ENCODE data around the gene DDT. TPM values are rescaled to one million over a fixed set of nuclear protein-coding genes. Genes with fewer than 3 reads are reported as not detected.
"Not testable (repeated sequence)": the region's sequence is repeated elsewhere in the genome, so short reads cannot be mapped to it uniquely, and the experiment has no call there.

The DDT gene
- total RNA-seq, 2 experiments from 2014 or later: 117 to 129 TPM

GRCh38 chr22:23955886-23956285, 18.4 kb downstream of the DDT start:
- H3K4me1 Mint-ChIP-seq; H3K27me3 Mint-ChIP-seq; H3K4me3 Mint-ChIP-seq; DNase-seq; H3K27ac Mint-ChIP-seq; POLR2A ChIA-PET; H3K36me3 Mint-ChIP-seq (ENCODE audit: low read depth); H3K9me3 Mint-ChIP-seq: not testable (repeated sequence)
- CTCF ChIA-PET: interaction anchor here (0.8 to 0.9 kb wide), 2 partner anchors 221 to 291 kb away, joined by 3 read pairs; no protein-coding TSS in a partner anchor

- H3K27me3 Mint-ChIP-seq; CTCF ChIA-PET; H3K4me1 Mint-ChIP-seq; H3K9me3 Mint-ChIP-seq; H3K36me3 Mint-ChIP-seq (ENCODE audit: low read depth); DNase-seq; H3K27ac Mint-ChIP-seq; POLR2A ChIA-PET; H3K4me3 Mint-ChIP-seq: not testable (repeated sequence)
Observed at GRCh38 chr22:23954991-23955305, 19.3 kb downstream of the DDT start.

GRCh38 chr22:23954193-23954990, 19.8 kb downstream of the DDT start:
- H3K27me3 Mint-ChIP-seq; H3K9me3 Mint-ChIP-seq; H3K4me1 Mint-ChIP-seq; H3K36me3 Mint-ChIP-seq (ENCODE audit: low read depth); H3K4me3 Mint-ChIP-seq; H3K27ac Mint-ChIP-seq; POLR2A ChIA-PET; CTCF ChIA-PET; DNase-seq: not testable (repeated sequence)

- H3K36me3 Mint-ChIP-seq (ENCODE audit: low read depth); DNase-seq; POLR2A ChIA-PET; H3K4me1 Mint-ChIP-seq; H3K27ac Mint-ChIP-seq; H3K27me3 Mint-ChIP-seq; H3K4me3 Mint-ChIP-seq; H3K9me3 Mint-ChIP-seq; CTCF ChIA-PET: not testable (repeated sequence)
Observed at GRCh38 chr22:23953485-23953884, 20.8 kb downstream of the DDT start.

GRCh38 chr22:23952794-23953405, 21.3 kb downstream of the DDT start:
- not testable (repeated sequence) for H3K4me3 Mint-ChIP-seq

GRCh38 chr22:23951383-23951782, 22.9 kb downstream of the DDT start:
- H3K4me1 Mint-ChIP-seq; H3K27ac Mint-ChIP-seq; H3K27me3 Mint-ChIP-seq; H3K36me3 Mint-ChIP-seq (ENCODE audit: low read depth); H3K4me3 Mint-ChIP-seq; POLR2A ChIA-PET; CTCF ChIA-PET; DNase-seq; H3K9me3 Mint-ChIP-seq: not testable (repeated sequence)

More at GRCh38 chr22:23952794-23953405, 21.3 kb downstream of the DDT start:
- CTCF ChIA-PET; H3K27ac Mint-ChIP-seq; H3K9me3 Mint-ChIP-seq; DNase-seq; H3K4me1 Mint-ChIP-seq; H3K36me3 Mint-ChIP-seq (ENCODE audit: low read depth); POLR2A ChIA-PET; H3K27me3 Mint-ChIP-seq: not testable (repeated sequence)

- H3K4me1 Mint-ChIP-seq; POLR2A ChIA-PET; H3K36me3 Mint-ChIP-seq (ENCODE audit: low read depth); H3K27ac Mint-ChIP-seq; H3K4me3 Mint-ChIP-seq; H3K27me3 Mint-ChIP-seq; H3K9me3 Mint-ChIP-seq; DNase-seq; CTCF ChIA-PET: not testable (repeated sequence)
Observed at GRCh38 chr22:23949764-23950163, 24.5 kb downstream of the DDT start.

- H3K27me3 Mint-ChIP-seq: peaks cover 10% of the 10 kb centered on the region
- H3K9me3 Mint-ChIP-seq; H3K4me3 Mint-ChIP-seq; H3K36me3 Mint-ChIP-seq (ENCODE audit: low read depth); DNase-seq; H3K4me1 Mint-ChIP-seq; CTCF ChIA-PET; POLR2A ChIA-PET; H3K27ac Mint-ChIP-seq: not testable (repeated sequence)
Observed at GRCh38 chr22:23947391-23947790, 26.9 kb downstream of the DDT start.

GRCh38 chr22:23940166-23940565, 34.1 kb downstream of the DDT start:
- H3K4me3 Mint-ChIP-seq; H3K4me1 Mint-ChIP-seq; DNase-seq; POLR2A ChIA-PET; H3K27ac Mint-ChIP-seq; CTCF ChIA-PET; H3K9me3 Mint-ChIP-seq; H3K36me3 Mint-ChIP-seq (ENCODE audit: low read depth): not testable (repeated sequence)
- H3K27me3 Mint-ChIP-seq: peaks cover 14% of the 10 kb centered on the region

- POLR2A ChIA-PET: no interaction called here
- CTCF ChIA-PET: interaction anchor here (0.8 kb wide), 1 partner anchor 89 kb away, joined by 3 read pairs; no protein-coding TSS in a partner anchor
- DNase-seq: no peak
Observed at GRCh38 chr22:23939017-23939357, 35.3 kb downstream of the DDT start.

GRCh38 chr22:23938328-23939016, 35.8 kb downstream of the DDT start:
- ChIA-PET CTCF (interaction anchor here (0.8 kb wide), 1 partner anchor 90 kb away, joined by 3 read pairs; no protein-coding TSS in a partner anchor), POLR2A (no interaction called here)
- H3K27me3 Mint-ChIP-seq: peaks cover 9% of the 10 kb centered on the region
- H3K36me3 Mint-ChIP-seq (ENCODE audit: low read depth): no peaks in the 10 kb centered on the region
- no peaks in the 10 kb centered on the region for H3K4me1 Mint-ChIP-seq
- no peak overlapping the region for H3K4me3 Mint-ChIP-seq
- DNase-seq: no peak
- no peak overlapping the region for H3K27ac Mint-ChIP-seq
- H3K9me3 Mint-ChIP-seq: no peaks in the 10 kb centered on the region

More at GRCh38 chr22:23939017-23939357, 35.3 kb downstream of the DDT start:
- Mint-ChIP-seq H3K27me3 (peaks cover 9% of the 10 kb centered on the region), H3K27ac (no peak overlapping the region), H3K4me1 (no peaks in the 10 kb centered on the region), H3K4me3 (no peak overlapping the region), H3K9me3 (no peaks in the 10 kb centered on the region), H3K36me3 (ENCODE audit: low read depth) (no peaks in the 10 kb centered on the region)

- no peaks in the 10 kb centered on the region for H3K27me3 Mint-ChIP-seq
- H3K4me3 Mint-ChIP-seq: no peak overlapping the region
- POLR2A ChIA-PET: no interaction called here
- H3K9me3 Mint-ChIP-seq: peaks cover 25% of the 10 kb centered on the region
- H3K27ac Mint-ChIP-seq: no peak overlapping the region
- H3K36me3 Mint-ChIP-seq (ENCODE audit: low read depth): peaks cover 55% of the 10 kb centered on the region
- no peak for DNase-seq
- CTCF ChIA-PET: interaction anchor here (1.2 kb wide), 1 partner anchor 45 kb away, joined by 3 read pairs; no protein-coding TSS in a partner anchor
- H3K4me1 Mint-ChIP-seq: peaks cover 8% of the 10 kb centered on the region
Observed at GRCh38 chr22:23926561-23926960, 47.7 kb downstream of the DDT start.

- no peak overlapping the region for H3K27ac Mint-ChIP-seq
- POLR2A ChIA-PET: no interaction called here
- H3K9me3 Mint-ChIP-seq: peaks cover 21% of the 10 kb centered on the region
- H3K27me3 Mint-ChIP-seq: no peaks in the 10 kb centered on the region
- H3K36me3 Mint-ChIP-seq (ENCODE audit: low read depth): peaks cover 50% of the 10 kb centered on the region
- H3K4me1 Mint-ChIP-seq: peaks cover 8% of the 10 kb centered on the region
- no peak overlapping the region for H3K4me3 Mint-ChIP-seq
- CTCF ChIA-PET: interaction anchor here (0.7 kb wide), 1 partner anchor 56 kb away, joined by 3 read pairs; no protein-coding TSS in a partner anchor
- DNase-seq: no peak
Observed at GRCh38 chr22:23925020-23925606, 49.1 kb downstream of the DDT start.
